GM19099 (cell line): Measurements from ENCODE around the gene APELA.

Experiments
- POLR2A ChIP-seq: IDR thresholded peaks from 3 replicates; pipeline ENCODE4 v1.6.1; 2011; ENCODE audit warnings: low read depth; ENCODE audit not compliant: insufficient read length; ENCODE audit errors: extremely low read depth

The APELA gene

DNA sequence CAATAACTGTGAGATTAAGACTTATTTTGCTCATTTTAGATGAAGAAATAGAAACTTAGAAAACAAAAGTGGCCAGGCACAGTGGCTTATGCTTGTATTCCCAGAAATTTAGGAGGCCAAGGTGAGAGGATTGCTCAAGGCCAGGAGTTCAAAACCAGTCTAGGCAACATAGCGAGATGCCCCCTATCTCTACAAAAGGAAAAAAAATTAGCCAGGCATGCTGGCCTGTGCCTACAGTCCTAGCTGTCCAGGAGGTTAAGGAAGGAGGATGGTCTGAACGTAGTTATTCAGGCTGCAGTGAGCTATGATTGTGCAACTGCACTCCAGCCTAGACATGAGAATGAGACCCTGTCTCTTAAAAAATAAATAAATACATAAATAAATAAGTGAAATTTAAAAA is 28.0 kb downstream of the APELA start:
- no peak for TF ChIP-seq POLR2A

- no peak for TF ChIP-seq POLR2A
Observed at GRCh38 chr4:164906368-164906767, 29.4 kb downstream of the APELA start.

GRCh38 chr4:164918956-164919355 is 42.0 kb downstream of the APELA start:
- TF ChIP-seq POLR2A: no peak

DNA sequence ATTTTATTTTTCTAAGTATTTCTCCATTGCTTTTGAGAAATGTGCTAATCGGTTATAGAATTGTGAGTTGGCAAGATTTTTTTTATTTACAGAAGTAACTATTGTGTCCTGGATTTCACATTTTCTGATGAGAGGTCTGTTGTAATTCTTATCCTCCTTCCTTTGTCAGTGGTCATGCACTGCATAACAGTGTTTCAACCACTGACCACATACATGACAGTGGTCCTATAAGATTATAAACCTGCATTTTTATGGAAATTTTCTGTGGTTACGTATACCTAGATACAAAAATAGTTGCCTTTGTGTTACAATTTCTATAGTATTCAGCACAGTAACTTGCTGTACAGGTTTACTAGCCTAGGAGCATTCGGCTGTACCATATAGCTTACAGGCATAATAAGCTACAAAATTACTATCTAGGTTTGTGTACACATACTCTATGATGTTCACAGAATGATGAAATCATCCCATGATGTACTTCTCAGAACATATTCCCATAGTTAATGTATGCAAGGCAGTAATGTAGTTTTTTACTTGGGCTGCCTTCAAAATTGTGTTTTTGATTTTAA is 47.8 kb downstream of the APELA start:
- TF ChIP-seq POLR2A: no peak

GRCh38 chr4:164926301-164926700 is 49.3 kb downstream of the APELA start:
- no peak for TF ChIP-seq POLR2A

DNA sequence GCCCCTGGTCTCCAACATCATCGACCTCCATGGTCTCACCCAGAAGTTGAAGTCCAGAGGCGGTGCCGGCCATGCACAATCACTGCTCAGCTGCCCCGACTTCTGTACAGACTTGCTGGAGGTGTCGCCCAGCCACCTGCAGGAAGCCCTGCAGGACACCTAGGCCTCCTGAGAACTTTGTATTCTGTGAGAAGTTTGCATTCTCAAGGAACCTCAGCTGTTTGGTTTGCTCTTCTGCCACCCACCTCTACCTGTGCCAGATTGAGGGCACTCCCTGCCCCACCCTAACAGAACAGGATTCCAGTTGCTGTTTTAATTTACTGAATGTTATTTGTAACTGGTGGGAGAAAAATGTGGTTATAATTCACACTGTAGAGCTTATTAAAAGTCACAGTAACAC is 53.7 kb downstream of the APELA start:
- no peak for TF ChIP-seq POLR2A

- TF ChIP-seq POLR2A: no peak
Observed at GRCh38 chr4:164931551-164932324, 54.8 kb downstream of the APELA start.

DNA sequence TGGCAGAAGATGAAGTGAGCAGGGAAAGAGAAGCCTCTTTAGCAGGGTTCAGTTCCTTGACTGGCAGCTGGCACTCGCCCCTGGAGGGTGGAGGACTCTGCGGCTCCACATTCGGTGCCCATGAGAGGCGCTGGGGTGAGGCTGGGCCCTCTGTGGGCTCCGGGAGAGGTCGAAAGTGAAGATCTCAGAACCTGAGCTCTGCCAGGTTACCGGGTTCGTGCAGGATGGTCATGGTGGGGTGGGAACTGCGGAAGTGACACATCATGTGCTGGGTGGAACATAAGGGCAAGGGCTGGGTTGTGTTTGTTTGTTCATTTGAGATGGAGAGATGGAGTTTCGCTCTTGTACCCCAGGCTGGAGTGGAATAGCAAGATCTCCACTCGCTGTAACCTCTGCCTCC is 56.3 kb downstream of the APELA start:
- no peak for TF ChIP-seq POLR2A

DNA sequence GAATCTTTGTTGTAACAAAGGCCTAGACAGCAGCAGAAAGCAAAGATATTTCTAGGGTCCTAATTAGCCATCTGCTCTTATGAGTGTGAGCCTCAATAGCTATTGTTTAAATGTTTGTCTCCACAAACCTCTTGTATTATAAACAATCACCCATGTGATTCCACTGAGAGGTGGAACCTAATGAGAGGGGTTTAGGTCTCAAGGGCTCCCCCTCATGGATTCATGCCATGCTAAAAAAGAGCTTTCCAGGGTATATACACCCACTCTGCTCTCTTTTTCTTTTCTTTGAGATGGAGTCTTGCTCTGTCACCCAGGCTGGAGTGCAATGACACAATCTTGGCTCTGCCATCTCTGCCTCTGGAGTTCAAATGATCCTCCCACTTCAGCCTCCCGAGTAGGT is 58.4 kb downstream of the APELA start:
- no peak for TF ChIP-seq POLR2A

DNA sequence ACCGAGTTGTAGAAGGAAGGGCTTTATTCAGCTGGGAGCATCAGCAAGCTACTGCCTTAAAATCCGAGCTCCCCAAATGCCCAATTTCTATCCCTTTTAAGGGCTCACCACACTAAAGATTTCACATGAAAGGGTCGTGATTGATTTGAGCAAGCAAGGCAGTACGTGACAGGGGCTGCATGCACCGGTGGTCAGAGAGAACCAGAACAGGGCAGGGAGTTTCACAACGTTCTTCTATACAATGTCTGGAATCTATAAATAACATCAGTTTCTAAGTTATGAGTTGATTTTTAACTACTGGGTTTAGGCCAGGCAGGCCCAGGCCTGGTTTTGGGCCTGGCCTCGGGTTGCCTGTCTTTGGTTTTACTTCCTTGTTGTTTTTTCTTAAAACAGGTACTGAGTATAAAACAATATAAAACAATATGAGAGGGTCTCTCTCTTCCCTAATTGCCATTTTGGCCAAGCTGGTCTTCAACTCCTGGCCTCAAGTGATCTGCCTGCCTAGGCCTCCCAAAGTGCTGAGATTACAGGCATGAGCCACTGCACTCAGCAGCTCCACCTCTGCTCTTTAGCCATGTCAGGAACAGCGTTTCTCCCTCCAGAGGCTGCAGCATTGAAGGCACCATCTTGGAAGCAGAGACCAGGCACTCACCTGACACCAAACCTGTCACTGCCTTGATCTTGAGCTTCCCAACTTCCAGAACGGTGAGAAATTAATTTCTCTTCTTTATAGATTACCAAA is 59.1 kb downstream of the APELA start:
- TF ChIP-seq POLR2A: peak; percentile 18

DNA sequence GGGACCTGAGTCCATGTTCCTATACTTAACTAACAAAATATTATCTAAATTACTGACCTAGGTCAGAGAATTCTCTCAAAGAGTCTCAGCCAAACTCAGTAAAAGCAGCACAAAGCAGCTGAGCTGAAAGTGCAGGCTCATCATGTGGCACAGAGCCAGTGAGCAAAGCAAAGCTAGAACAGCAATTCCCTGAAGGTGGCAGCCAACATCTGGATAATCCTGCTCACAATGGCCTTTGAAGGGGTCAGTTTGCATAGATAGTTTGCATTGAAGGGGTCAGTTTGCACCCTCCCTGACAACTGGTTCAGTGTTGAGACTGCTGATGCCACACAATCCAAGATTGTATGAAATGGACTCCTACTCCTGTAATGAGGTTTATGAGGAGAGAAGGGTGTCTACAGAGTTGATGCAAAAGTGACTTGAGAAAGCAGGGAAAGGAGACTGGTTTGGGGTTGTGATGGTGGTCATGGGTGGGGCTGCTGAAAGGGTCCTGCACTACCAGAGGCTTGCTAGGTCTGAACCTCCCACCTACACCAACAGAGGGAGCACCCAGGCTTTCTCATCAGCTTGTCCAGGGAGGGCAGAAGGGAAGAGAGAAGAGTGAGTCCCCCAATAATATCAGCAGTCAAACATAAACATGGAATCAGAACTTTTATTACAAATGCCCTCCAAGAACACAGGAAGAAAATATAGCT is 60.7 kb downstream of the APELA start:
- TF ChIP-seq POLR2A: no peak

- no peak for TF ChIP-seq POLR2A
Observed at GRCh38 chr4:164943192-164943591, 66.2 kb downstream of the APELA start.

GRCh38 chr4:164945146-164945545 is 68.2 kb downstream of the APELA start:
- TF ChIP-seq POLR2A: no peak

GRCh38 chr4:164946810-164947209 is 69.8 kb downstream of the APELA start:
- TF ChIP-seq POLR2A: no peak
